Ascending aorta (tissue), 2 donors: ENCODE results near the gene NR2C1. TPM values are rescaled to one million over a fixed set of nuclear protein-coding genes. Genes with fewer than 3 reads are reported as not detected.
"Not testable (repeated sequence)": the region's sequence is repeated elsewhere in the genome, so short reads cannot be mapped to it uniquely, and the experiment has no call there.

Experiments used
- DNase-seq, 2 donors: peaks; one replicate each; pipeline ENCODE4 v3.0.0-alpha.2; 2019; ENCODE audit warnings: low spot score in 2 of 2
- H3K27ac ChIP-seq, 2 donors: fragments of 200-600 bp; sonication (generic); one replicate each; pipeline ENCODE4 v1.5.1; 2016 to 2017; ENCODE audit warnings: mild to moderate bottlenecking in 1 of 2
- H3K27me3 ChIP-seq: fragments of 200-600 bp; sonication (generic); one replicate; pipeline ENCODE4 v1.5.1; 2017
- H3K36me3 ChIP-seq, 2 donors: fragments of 200-600 bp; sonication (generic); one replicate each; pipeline ENCODE4 v1.5.1; 2016
- H3K4me1 ChIP-seq, 2 donors: fragments of 200-600 bp; sonication (generic); one replicate each; pipeline ENCODE4 v1.5.1; 2016 to 2017; ENCODE audit warnings: mild to moderate bottlenecking in 1 of 2
- H3K4me3 ChIP-seq, 2 donors: fragments of 200-600 bp; sonication (generic); one replicate each; pipeline ENCODE4 v1.5.1; 2016 to 2017; ENCODE audit warnings: mild to moderate bottlenecking in 1 of 2
- H3K9me3 ChIP-seq, 2 donors: fragments of 200-600 bp; sonication (generic); one replicate each; pipeline ENCODE4 v1.5.1; 2016
- intact Hi-C: fragments of 100-400 bp; cut with DNase I; formaldehyde crosslinking; loops from one replicate; pipeline ENCODE4 v1.15.1; 2023
- total RNA-seq: library from RNA; depleted of rRNA; stranded (reverse); fragments of >200 nt; gene quantifications from one replicate; pipeline ENCODE4 v1.1.0, GENCODE V29; 2016
- TF ChIP-seq, protein P1 (sequence below), 3 experiments: fragments of 200-600 bp in 2 of 3; fragments of 450-650 bp in 1 of 3; sonication (generic) in 2 of 3; IDR thresholded peaks; one replicate each; pipeline ENCODE4 v1.5.1; 2016 to 2019; ENCODE audit warnings: antibody characterized with exemption in 3 of 3, mild to moderate bottlenecking in 1 of 3, moderate library complexity in 1 of 3

The NR2C1 gene
- total RNA-seq, 1 donor from 2014 or later: 42.3 TPM

DNA sequence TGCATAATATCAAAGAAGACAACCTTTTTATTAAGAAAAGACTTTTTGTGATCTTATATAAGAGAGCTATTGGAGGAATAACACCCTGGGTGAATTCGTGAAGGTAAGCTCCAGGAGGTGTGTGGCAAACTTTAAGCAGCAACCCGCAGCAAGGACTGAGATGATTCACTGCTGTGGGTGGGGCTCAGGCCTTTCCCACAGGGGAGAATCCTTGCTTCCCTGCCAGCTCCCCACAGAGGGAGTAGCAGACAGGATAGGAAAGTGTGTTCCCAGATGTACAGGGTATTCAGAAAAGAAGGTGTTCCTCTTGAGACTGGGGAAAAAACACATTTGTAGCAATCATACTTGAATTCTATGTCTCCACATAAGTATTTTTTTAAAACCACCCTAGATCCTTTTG lies 79.1 kb downstream of the NR2C1 start:
- intact Hi-C loops: no loop called here
- no peaks in the 10 kb centered on the region for H3K4me1 ChIP-seq
- H3K27ac ChIP-seq: no peak overlapping the region
- H3K4me3 ChIP-seq: no peak overlapping the region
- no peaks in the 10 kb centered on the region for H3K9me3 ChIP-seq
- no peak for DNase-seq
- peaks cover 15 to 24% of the 10 kb centered on the region in 2 donors for H3K36me3 ChIP-seq
- no peaks in the 10 kb centered on the region for H3K27me3 ChIP-seq
- TF ChIP-seq, protein P1, sequence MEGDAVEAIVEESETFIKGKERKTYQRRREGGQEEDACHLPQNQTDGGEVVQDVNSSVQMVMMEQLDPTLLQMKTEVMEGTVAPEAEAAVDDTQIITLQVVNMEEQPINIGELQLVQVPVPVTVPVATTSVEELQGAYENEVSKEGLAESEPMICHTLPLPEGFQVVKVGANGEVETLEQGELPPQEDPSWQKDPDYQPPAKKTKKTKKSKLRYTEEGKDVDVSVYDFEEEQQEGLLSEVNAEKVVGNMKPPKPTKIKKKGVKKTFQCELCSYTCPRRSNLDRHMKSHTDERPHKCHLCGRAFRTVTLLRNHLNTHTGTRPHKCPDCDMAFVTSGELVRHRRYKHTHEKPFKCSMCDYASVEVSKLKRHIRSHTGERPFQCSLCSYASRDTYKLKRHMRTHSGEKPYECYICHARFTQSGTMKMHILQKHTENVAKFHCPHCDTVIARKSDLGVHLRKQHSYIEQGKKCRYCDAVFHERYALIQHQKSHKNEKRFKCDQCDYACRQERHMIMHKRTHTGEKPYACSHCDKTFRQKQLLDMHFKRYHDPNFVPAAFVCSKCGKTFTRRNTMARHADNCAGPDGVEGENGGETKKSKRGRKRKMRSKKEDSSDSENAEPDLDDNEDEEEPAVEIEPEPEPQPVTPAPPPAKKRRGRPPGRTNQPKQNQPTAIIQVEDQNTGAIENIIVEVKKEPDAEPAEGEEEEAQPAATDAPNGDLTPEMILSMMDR (IDR thresholded peaks at IDR 0.05): no peak

DNA sequence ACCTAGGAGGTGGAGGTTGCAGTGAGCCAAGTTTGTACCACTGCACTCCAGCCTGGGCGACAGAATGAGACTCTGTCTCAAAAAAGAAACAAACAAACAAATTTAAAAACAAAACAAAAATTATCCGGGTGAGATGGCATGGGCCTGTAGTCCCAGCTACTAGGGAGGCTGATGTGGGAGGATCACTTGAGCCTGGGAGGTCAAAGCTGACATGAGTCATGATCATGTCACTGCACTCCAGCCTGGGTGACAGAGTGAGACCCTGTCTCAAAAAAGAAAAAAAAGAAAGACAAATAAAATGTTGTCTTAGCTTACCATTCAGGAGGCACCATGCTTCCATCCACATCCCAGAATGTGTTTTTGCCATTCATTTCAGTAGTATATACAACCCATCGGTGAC lies 79.6 kb downstream of the NR2C1 start:
- H3K36me3 ChIP-seq: peaks cover 15 to 24% of the 10 kb centered on the region in 2 donors
- intact Hi-C loops, H3K27ac ChIP-seq, H3K27me3 ChIP-seq, DNase-seq, H3K4me1 ChIP-seq, H3K9me3 ChIP-seq, H3K4me3 ChIP-seq: not testable (repeated sequence)

- H3K27ac ChIP-seq: no peak overlapping the region
- no peak overlapping the region for H3K4me3 ChIP-seq
- TF ChIP-seq, protein P1 (IDR thresholded peaks at IDR 0.05): no peak
- no peak for DNase-seq
- H3K27me3 ChIP-seq: no peaks in the 10 kb centered on the region
- no peaks in the 10 kb centered on the region for H3K9me3 ChIP-seq
- intact Hi-C loops: no loop called here
- H3K36me3 ChIP-seq: peaks cover 9 to 17% of the 10 kb centered on the region in 2 donors
- H3K4me1 ChIP-seq: no peaks in the 10 kb centered on the region
Measured at GRCh38 chr12:94990222-94990621, 83.2 kb downstream of the NR2C1 start.

GRCh38 chr12:94988471-94988870 lies 84.9 kb downstream of the NR2C1 start:
- no peaks in the 10 kb centered on the region for H3K27me3 ChIP-seq
- H3K27ac ChIP-seq: no peak overlapping the region
- intact Hi-C loops: no loop called here
- H3K36me3 ChIP-seq: peaks cover 9 to 11% of the 10 kb centered on the region in 2 donors
- H3K9me3 ChIP-seq: no peaks in the 10 kb centered on the region
- H3K4me1 ChIP-seq: no peaks in the 10 kb centered on the region
- no peak overlapping the region for H3K4me3 ChIP-seq
- TF ChIP-seq, protein P1 (IDR thresholded peaks at IDR 0.05): no peak
- DNase-seq: no peak

GRCh38 chr12:94987801-94988200 lies 85.6 kb downstream of the NR2C1 start:
- H3K4me3 ChIP-seq: no peak overlapping the region
- H3K9me3 ChIP-seq: no peaks in the 10 kb centered on the region
- H3K27me3 ChIP-seq: no peaks in the 10 kb centered on the region
- peaks cover 7% of the 10 kb centered on the region in 2 donors for H3K36me3 ChIP-seq
- TF ChIP-seq, protein P1 (IDR thresholded peaks at IDR 0.05): no peak
- H3K27ac ChIP-seq: no peak overlapping the region
- intact Hi-C loops: no loop called here
- no peaks in the 10 kb centered on the region for H3K4me1 ChIP-seq
- DNase-seq: no peak

GRCh38 chr12:94987076-94987669 lies 86.2 kb downstream of the NR2C1 start:
- DNase-seq: no peak
- TF ChIP-seq, protein P1 (IDR thresholded peaks at IDR 0.05): no peak
- Histone ChIP-seq H3K9me3 (no peaks in the 10 kb centered on the region), H3K36me3 (peaks cover 4% of the 10 kb centered on the region in 2 donors), H3K4me1 (no peaks in the 10 kb centered on the region), H3K27me3 (no peaks in the 10 kb centered on the region), H3K4me3 (no peak overlapping the region), H3K27ac (no peak overlapping the region)
- intact Hi-C loops: no loop called here

DNA sequence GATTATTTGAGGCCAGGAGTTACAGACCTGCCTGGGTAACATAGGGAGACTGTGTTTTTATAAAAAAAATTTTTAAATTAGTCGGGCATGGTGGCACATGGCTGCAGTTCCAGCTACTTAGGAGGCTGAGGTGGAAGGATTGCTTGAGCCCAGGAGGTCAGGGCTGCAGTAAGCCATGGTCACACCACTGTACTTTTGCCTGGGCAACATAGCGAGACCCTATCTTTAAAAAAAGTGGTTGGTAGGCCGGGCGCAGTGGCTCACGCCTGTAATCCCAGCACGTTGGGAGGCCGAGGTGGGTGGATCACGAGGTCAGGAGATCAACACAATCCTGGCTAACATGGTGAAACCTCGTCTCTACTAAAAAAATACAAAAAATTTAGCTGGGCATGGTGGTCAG lies 88.3 kb downstream of the NR2C1 start:
- H3K36me3 ChIP-seq, intact Hi-C loops, H3K9me3 ChIP-seq, H3K27me3 ChIP-seq, H3K4me3 ChIP-seq, DNase-seq, H3K27ac ChIP-seq, H3K4me1 ChIP-seq: not testable (repeated sequence)
